CD14-positive monocyte (primary cell): ENCODE results near the gene DGCR8. TPM values are rescaled to one million over a fixed set of nuclear protein-coding genes. Genes with fewer than 3 reads are reported as not detected.

Experiments used
- DNase-seq, 3 donors: peaks; one replicate each; pipeline ENCODE4 v3.0.0-alpha.2; 2011 to 2022
- H2AFZ ChIP-seq: 2 replicates; pipeline ENCODE4 v1.6.0; 2012; ENCODE audit warnings: mild to moderate bottlenecking, low read depth, low read length, inconsistent platforms; ENCODE audit not compliant: insufficient read depth, poor library complexity, severe bottlenecking
- H3K27ac ChIP-seq, 2 donors: 1 replicate in 1 of 2; 2 replicates in 1 of 2; pipeline ENCODE4 v1.5.1; 2012 to 2013; ENCODE audit warnings: low read length in 2 of 2, control low read depth in 1 of 2, inconsistent platforms in 1 of 2, low read depth in 1 of 2, mild to moderate bottlenecking in 1 of 2
- H3K27me3 ChIP-seq, 2 donors: one replicate each; pipeline versions ENCODE4 v1.6.0 to v1.6.1; 2011 to 2013; ENCODE audit warnings: low read length in 2 of 2; ENCODE audit not compliant: control insufficient read depth in 2 of 2, insufficient read depth in 2 of 2
- H3K36me3 ChIP-seq, 2 donors: replicated peaks in 1 of 2; 1 replicate in 1 of 2; 2 replicates in 1 of 2; pipeline versions ENCODE4 v1.5.1 to v1.6.1; 2012 to 2013; ENCODE audit warnings: low read length in 2 of 2, control low read depth in 1 of 2, inconsistent platforms in 1 of 2, mild to moderate bottlenecking in 1 of 2; ENCODE audit not compliant: insufficient read depth in 2 of 2, control insufficient read depth in 1 of 2
- H3K4me1 ChIP-seq, 2 donors: 1 replicate in 1 of 2; 2 replicates in 1 of 2; pipeline versions ENCODE4 v1.5.1 to v1.6.1; 2012 to 2013; ENCODE audit warnings: low read length in 2 of 2, control low read depth in 1 of 2, inconsistent platforms in 1 of 2, mild to moderate bottlenecking in 1 of 2, moderate library complexity in 1 of 2; ENCODE audit not compliant: insufficient read depth in 2 of 2, control insufficient read depth in 1 of 2
- H3K4me2 ChIP-seq: replicated peaks from 2 replicates; pipeline ENCODE3; 2012; ENCODE audit warnings: low read length, moderate library complexity, mild to moderate bottlenecking; ENCODE audit not compliant: poor library complexity, severe bottlenecking; ENCODE audit errors: extremely low read depth
- H3K4me3 ChIP-seq, 3 experiments: fragments of 200-600 bp in 1 of 3; sonication (generic) in 1 of 3; replicated peaks in 1 of 3; 1 replicate in 2 of 3; 2 replicates in 1 of 3; pipeline ENCODE4 v1.5.1; 2011 to 2013; ENCODE audit warnings: low read length in 3 of 3, mild to moderate bottlenecking in 3 of 3, control low read depth in 2 of 3, low read depth in 2 of 3, inconsistent platforms in 1 of 3, moderate library complexity in 1 of 3
- H3K79me2 ChIP-seq: 2 replicates; pipeline ENCODE4 v1.6.0; 2012; ENCODE audit warnings: mild to moderate bottlenecking, control low read depth, inconsistent platforms, low read length, moderate library complexity; ENCODE audit not compliant: insufficient read depth
- H3K9ac ChIP-seq: 2 replicates; pipeline ENCODE4 v1.6.0; 2017; ENCODE audit warnings: low read length, mild to moderate bottlenecking; ENCODE audit not compliant: insufficient read depth, poor library complexity, severe bottlenecking
- H3K9me3 ChIP-seq, 2 donors: replicated peaks in 1 of 2; 1 replicate in 1 of 2; 2 replicates in 1 of 2; pipeline versions ENCODE4 v1.5.1 to v1.6.1; 2012 to 2013; ENCODE audit warnings: low read length in 2 of 2, control low read depth in 1 of 2; ENCODE audit not compliant: control insufficient read depth in 1 of 2, insufficient read depth in 1 of 2
- H4K20me1 ChIP-seq: 2 replicates; pipeline ENCODE4 v1.6.0; 2012; ENCODE audit warnings: mild to moderate bottlenecking, low read length, control low read depth, moderate library complexity; ENCODE audit not compliant: insufficient read depth
- H3K27ac Mint-ChIP-seq, 7 donors: one replicate each; pipeline ENCODE4 v1.8.0; 2020; ENCODE audit warnings: mild to moderate bottlenecking in 7 of 7, mixed read lengths in 7 of 7, moderate library complexity in 6 of 7, inconsistent platforms in 2 of 7
- H3K27me3 Mint-ChIP-seq, 3 donors: one replicate each; pipeline ENCODE4 v1.8.0; 2021 to 2022; ENCODE audit warnings: low read depth in 3 of 3, mild to moderate bottlenecking in 3 of 3, mixed read lengths in 3 of 3, moderate library complexity in 3 of 3, inconsistent platforms in 1 of 3
- H3K36me3 Mint-ChIP-seq, 2 donors: one replicate each; pipeline ENCODE4 v1.8.0; 2020; ENCODE audit warnings: mixed read lengths in 2 of 2, inconsistent platforms in 1 of 2, mild to moderate bottlenecking in 1 of 2
- H3K4me1 Mint-ChIP-seq: one replicate; pipeline ENCODE4 v1.8.0; 2020; ENCODE audit warnings: mild to moderate bottlenecking, mixed read lengths
- H3K4me3 Mint-ChIP-seq, 2 donors: one replicate each; pipeline ENCODE4 v1.8.0; 2020; ENCODE audit warnings: mild to moderate bottlenecking in 2 of 2, mixed read lengths in 2 of 2, moderate library complexity in 1 of 2
- H3K9me3 Mint-ChIP-seq, 7 donors: one replicate each; pipeline ENCODE4 v1.8.0; 2020 to 2022; ENCODE audit warnings: mixed read lengths in 7 of 7, mild to moderate bottlenecking in 6 of 7, moderate library complexity in 6 of 7, inconsistent platforms in 2 of 7
- WGBS: methylation state at CpG from one replicate; pipeline ENCODE4 v1.1.5; 2013; ENCODE audit warnings: missing lambda C conversion rate; ENCODE audit not compliant: insufficient coverage; 5-methylcytosine and 5-hydroxymethylcytosine counted together
- intact Hi-C, 2 donors: fragments of 100-400 bp; cut with micrococcal nuclease; formaldehyde crosslinking; loops; one replicate each; pipeline versions ENCODE4 v1.15.0 to v1.15.1; 2023
- polyA plus RNA-seq, 3 donors: library from polyadenylated mRNA; depleted of rRNA in 1 of 3; unstranded in 2 of 3; stranded (reverse) in 1 of 3; fragments of 300-500 nt in 2 of 3; fragments of >200 nt in 1 of 3; fragmentation: Illumina TruSeq in 2 of 3; gene quantifications; 1 replicate in 2 of 3; 2 replicates in 1 of 3; pipeline ENCODE4 v1.2.3, GENCODE V29; 2012 to 2021
- TF ChIP-seq, protein P1 (sequence below): fragments of 200-600 bp; IDR thresholded peaks from one replicate; pipeline ENCODE4 v1.8.0; 2022; ENCODE audit warnings: antibody characterized with exemption, mild to moderate bottlenecking

Gene DGCR8
- polyA plus RNA-seq, 3 donors, result 1.2 to 18.7 (median 1.4) TPM

DNA sequence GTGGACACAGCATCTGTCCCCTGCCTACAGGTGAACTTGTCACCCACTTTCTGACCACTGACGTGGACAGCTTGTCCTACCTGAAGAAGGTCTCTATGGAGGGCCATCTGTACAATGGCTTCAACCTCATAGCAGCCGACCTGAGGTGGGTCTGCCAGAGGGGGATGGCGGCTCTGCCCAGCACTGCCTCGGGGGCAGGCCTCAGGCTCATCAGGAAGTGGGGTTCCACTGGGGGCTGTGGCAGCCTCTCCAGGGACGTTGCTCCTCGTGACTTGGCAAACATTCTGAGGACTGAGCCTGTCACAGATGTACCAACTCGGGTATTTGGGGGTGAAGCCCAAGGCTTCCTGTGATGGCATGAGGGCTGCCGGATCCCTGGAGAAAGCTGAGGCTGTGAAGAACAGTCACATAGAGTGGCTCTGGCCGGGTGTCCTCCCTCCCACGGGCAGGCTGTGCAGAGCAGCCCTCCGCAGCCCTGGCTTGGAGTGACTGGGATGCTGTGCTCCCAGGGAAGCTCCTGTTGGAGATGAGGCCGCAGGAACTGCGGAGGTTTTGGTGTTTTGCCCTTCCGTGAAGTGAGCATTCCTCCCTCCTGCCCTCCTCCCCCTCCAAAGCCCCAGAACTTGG, 26.5 kb upstream of the DGCR8 start:
- intact Hi-C loops, result no loop called here
- Histone ChIP-seq H3K9ac (no peak overlapping the region), H3K27ac (no peak overlapping the region), H3K9me3 (no peaks in the 10 kb centered on the region), H4K20me1 (peaks cover 63% of the 10 kb centered on the region), H3K4me3 (no peak overlapping the region), H3K36me3 (peaks cover 87 to 88% of the 10 kb centered on the region in 2 donors), H2AFZ (no peak overlapping the region), H3K79me2 (no peaks in the 10 kb centered on the region), H3K27me3 (no peaks in the 10 kb centered on the region), H3K4me2 (no peak overlapping the region), H3K4me1 (no peaks in the 10 kb centered on the region)
- TF ChIP-seq, protein P1, sequence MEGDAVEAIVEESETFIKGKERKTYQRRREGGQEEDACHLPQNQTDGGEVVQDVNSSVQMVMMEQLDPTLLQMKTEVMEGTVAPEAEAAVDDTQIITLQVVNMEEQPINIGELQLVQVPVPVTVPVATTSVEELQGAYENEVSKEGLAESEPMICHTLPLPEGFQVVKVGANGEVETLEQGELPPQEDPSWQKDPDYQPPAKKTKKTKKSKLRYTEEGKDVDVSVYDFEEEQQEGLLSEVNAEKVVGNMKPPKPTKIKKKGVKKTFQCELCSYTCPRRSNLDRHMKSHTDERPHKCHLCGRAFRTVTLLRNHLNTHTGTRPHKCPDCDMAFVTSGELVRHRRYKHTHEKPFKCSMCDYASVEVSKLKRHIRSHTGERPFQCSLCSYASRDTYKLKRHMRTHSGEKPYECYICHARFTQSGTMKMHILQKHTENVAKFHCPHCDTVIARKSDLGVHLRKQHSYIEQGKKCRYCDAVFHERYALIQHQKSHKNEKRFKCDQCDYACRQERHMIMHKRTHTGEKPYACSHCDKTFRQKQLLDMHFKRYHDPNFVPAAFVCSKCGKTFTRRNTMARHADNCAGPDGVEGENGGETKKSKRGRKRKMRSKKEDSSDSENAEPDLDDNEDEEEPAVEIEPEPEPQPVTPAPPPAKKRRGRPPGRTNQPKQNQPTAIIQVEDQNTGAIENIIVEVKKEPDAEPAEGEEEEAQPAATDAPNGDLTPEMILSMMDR, result no peak
- WGBS, result 92% methylated on average over 14 of the region's 14 CpGs
- peaks cover 77 to 97% of the 10 kb centered on the region in 2 donors for H3K36me3 Mint-ChIP-seq
- no peak for DNase-seq
- no peaks in the 10 kb centered on the region for H3K4me1 Mint-ChIP-seq
- H3K27me3 Mint-ChIP-seq, result no peaks in the 10 kb centered on the region
- H3K9me3 Mint-ChIP-seq, result peaks cover 0 to under 1% (median 0%) of the 10 kb centered on the region in 7 donors
- no peak overlapping the region for H3K4me3 Mint-ChIP-seq
- peak overlapping the region in 1 of 7 donors; percentile 2 for H3K27ac Mint-ChIP-seq

DNA sequence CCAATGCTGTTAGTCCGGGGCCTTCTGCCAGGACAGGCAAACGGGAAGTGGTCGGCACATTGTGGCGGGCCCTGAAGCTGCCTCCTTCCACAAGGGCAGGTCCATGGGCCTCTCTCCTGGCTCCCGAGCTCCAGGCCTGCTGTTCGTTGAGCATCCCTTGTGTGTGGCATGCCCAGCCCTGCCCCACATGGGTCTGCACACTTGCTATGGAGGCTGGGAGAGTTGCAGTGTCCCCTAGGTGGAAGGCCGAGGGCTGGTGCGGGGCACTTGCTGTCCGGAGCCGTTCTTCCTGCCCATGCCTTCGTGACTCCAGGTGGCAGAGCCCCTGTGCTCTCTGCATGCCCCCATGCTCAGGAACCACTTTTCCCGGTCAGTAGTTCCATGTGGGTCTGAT, 26.0 kb upstream of the DGCR8 start:
- WGBS, result 91% methylated on average over 12 of the region's 12 CpGs
- H3K4me1 Mint-ChIP-seq, result no peaks in the 10 kb centered on the region

More for the DNA sequence above, 26.0 kb upstream of the DGCR8 start:
- Histone ChIP-seq H2AFZ (no peak overlapping the region), H3K27ac (no peak overlapping the region), H3K79me2 (no peaks in the 10 kb centered on the region), H3K9me3 (no peaks in the 10 kb centered on the region), H3K4me3 (no peak overlapping the region), H3K4me2 (no peak overlapping the region), H3K27me3 (no peaks in the 10 kb centered on the region), H3K4me1 (no peaks in the 10 kb centered on the region), H3K36me3 (peaks cover 88 to 89% of the 10 kb centered on the region in 2 donors), H3K9ac (no peak overlapping the region), H4K20me1 (peaks cover 66% of the 10 kb centered on the region)
- Mint-ChIP-seq H3K27me3 (no peaks in the 10 kb centered on the region), H3K9me3 (no peaks in the 10 kb centered on the region), H3K27ac (no peak overlapping the region), H3K36me3 (peaks cover 77 to 97% of the 10 kb centered on the region in 2 donors), H3K4me3 (no peak overlapping the region)
- intact Hi-C loops, result no loop called here
- TF ChIP-seq, protein P1, result no peak
- no peak for DNase-seq
